D721Med (cell line): ENCODE results near the gene ORM2.

Source experiments
- DNase-seq: peaks from one replicate; pipeline ENCODE4 v3.0.0; 2011; ENCODE audit warnings: low spot score; ENCODE audit not compliant: insufficient read length
- FAIRE-seq: peaks from 2 replicates; lab custom pipeline; 2011; peaks lifted over from hg19 to GRCh38; lab: Jason Lieb, UNC
- TF ChIP-seq, protein P1 (sequence below): IDR thresholded peaks from 2 replicates; pipeline ENCODE4 v1.5.1; 2012; ENCODE audit warnings: mild to moderate bottlenecking, control low read depth; ENCODE audit not compliant: insufficient read depth; ENCODE audit errors: missing control alignments

Gene ORM2

DNA sequence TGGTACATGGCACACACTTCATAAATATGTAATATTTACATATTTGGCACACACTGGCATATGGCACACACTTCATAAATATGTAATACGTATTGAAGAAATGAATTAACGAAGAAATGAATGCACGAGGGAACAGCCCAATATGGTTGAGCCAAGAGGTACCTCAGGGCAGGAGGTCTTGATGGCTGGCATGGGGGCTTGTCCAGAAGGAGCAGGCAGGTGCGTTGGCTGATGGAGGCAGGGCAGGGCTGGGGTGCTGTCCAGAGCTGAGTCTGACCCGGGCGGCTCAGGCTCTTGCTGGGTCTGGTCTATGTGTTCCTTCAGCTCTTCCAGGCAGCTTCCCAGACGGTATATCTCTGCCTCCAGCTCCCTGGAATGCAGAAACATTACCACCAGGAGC, 31.9 kb downstream of the ORM2 start:
- FAIRE-seq (no peak), DNase-seq (no peak)
- TF ChIP-seq, protein P1, sequence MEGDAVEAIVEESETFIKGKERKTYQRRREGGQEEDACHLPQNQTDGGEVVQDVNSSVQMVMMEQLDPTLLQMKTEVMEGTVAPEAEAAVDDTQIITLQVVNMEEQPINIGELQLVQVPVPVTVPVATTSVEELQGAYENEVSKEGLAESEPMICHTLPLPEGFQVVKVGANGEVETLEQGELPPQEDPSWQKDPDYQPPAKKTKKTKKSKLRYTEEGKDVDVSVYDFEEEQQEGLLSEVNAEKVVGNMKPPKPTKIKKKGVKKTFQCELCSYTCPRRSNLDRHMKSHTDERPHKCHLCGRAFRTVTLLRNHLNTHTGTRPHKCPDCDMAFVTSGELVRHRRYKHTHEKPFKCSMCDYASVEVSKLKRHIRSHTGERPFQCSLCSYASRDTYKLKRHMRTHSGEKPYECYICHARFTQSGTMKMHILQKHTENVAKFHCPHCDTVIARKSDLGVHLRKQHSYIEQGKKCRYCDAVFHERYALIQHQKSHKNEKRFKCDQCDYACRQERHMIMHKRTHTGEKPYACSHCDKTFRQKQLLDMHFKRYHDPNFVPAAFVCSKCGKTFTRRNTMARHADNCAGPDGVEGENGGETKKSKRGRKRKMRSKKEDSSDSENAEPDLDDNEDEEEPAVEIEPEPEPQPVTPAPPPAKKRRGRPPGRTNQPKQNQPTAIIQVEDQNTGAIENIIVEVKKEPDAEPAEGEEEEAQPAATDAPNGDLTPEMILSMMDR: no peak

DNA sequence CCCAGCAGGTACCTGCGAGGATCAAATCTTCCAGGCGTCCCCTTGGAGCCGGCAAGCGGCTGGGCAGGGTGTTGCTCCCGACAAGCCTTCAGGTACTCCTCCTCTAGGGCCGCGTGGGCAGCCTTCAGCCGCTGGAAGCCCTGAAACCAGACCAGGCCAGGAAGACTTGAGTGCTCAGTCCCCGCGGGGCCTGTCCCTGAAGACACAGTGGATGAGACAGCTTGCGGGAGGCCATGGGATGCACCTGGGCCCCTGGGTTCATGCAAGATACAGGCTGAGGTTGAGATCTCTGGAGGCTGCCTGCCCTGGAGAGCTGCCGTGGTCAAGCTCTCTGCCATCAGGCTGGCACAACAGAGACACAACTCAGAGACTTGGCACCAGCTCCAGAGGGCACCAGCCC, 32.7 kb downstream of the ORM2 start:
- no peak for FAIRE-seq
- TF ChIP-seq, protein P1: no peak

GRCh38 chr9:114363424-114363823, 33.8 kb downstream of the ORM2 start:
- DNase-seq: no peak
- FAIRE-seq: no peak
- TF ChIP-seq, protein P1: no peak

More for the DNA sequence above, 32.7 kb downstream of the ORM2 start:
- DNase-seq: no peak

DNA sequence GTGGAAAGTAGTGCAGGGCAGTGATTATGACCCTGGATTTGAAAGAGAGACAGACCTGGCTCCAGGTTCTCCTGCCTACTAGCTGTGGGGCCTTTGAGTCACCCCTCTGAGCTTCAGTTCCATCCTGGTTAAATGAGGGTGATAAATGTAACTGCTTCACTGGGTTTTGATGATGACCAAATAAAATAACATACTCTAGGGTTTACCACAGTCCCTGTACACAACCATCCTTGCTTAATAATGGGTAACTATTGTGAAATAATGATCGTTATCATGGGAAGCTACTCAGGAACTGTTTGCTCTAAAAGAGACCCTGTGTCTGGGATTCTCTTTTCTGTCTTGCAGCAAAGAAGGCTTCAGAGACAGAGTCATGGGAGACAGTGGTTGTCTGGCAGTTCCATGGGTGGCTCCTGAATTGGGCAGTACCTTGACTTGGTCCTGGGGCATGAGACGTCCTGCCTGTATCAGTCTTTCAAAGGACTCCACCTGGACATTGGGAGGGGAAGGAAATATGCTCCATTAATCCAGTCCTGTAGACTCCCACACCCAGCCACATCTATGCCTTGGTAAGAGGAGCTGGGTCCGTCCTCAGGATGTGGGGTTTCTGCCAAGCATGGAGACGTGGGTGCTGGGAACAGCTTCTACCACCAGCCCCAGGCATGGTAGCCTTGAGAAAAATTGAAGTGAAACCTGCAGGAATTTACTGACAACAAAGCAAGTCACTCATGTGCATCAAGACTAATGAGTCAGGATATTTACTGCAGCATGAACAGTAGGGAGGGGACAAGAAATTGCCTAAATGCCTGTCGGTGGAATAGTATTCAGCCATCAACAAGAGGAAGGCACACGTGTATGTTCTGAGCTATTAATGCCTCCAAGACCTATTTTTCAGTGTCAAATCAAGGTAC, 34.7 kb downstream of the ORM2 start:
- TF ChIP-seq, protein P1: no peak
- DNase-seq: no peak
- FAIRE-seq: no peak

DNA sequence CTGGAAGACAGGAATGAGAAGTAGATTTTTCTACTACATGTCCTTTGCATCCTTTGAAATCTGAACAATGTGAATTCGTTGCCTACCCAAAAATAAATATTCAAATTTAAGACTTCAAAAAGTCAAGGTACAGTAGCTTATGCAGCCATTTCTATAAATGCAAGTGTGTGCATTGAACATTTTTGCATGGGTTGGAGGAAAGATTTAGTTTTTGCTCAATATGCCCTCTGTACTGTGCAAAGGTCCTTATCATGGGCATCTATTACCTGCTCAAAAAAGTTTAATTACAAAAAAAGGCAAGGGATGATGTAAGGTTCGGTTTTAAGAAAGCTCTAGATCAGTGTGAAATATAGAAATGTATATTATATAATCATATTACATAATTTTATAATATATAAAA, 35.5 kb downstream of the ORM2 start:
- TF ChIP-seq, protein P1: no peak
- DNase-seq (no peak), FAIRE-seq (no peak)

DNA sequence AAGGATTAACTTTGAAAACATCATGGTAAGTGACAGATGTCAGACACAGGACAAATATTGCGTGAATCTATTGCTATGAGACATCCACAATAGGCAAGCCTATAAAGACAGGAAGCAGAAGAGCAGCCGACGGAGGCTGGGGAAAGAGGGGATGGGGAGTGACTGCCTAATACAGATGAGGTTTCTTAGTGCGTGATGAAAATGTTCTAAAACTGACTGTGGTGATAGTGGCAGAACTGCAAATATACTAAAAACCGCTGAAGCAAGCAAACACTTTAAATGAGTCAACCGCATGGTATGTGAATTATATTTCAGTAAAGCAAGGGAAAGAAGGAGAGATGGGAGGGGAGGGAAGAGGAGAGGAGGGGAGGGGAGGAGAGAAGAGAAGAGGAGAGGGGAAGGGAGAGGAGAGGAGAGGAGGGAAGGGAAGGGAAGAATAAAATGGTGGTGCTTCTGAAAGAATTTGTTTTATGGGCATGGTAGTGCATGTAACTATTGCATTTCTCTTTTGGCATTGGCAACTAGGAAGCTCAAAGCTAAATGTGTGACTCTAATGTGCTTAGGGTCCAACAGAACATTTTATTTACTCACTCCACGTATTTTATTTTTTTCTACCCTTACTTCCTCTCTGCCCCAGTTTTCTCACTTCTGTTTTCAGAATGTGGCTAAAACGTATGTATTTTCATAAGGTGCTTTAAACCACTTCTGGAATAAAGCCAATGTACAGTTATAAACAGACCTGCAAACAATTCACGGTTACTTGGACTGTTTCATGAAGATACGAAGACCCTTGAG, 36.9 kb downstream of the ORM2 start:
- DNase-seq (no peak), FAIRE-seq (no peak)
- TF ChIP-seq, protein P1: no peak
